Trophoblast cell (in vitro differentiated cells and primary cell): Measurements from ENCODE around the gene DOCK2.

ENCODE experiments used
- DNase-seq, 2 donors: peaks; one replicate each; pipeline ENCODE4 v3.0.0-alpha.2; 2016
- H2AFZ ChIP-seq: 2 replicates; pipeline ENCODE4 v1.6.1; 2013; ENCODE audit warnings: low read length, moderate library complexity, mild to moderate bottlenecking; ENCODE audit not compliant: insufficient read depth, poor library complexity
- H2AK5ac ChIP-seq: 2 replicates; pipeline ENCODE4 v1.6.1; 2013; ENCODE audit warnings: mild to moderate bottlenecking, low read length
- H2BK120ac ChIP-seq: 2 replicates; pipeline ENCODE4 v1.6.1; 2013; ENCODE audit warnings: low read length, mild to moderate bottlenecking, moderate library complexity; ENCODE audit not compliant: insufficient read depth, poor library complexity
- H2BK12ac ChIP-seq: 2 replicates; pipeline ENCODE4 v1.6.1; 2013; ENCODE audit warnings: mild to moderate bottlenecking, low read length, moderate library complexity
- H2BK5ac ChIP-seq: 2 replicates; pipeline ENCODE4 v1.6.1; 2013; ENCODE audit warnings: low read length, low read depth, moderate library complexity, mild to moderate bottlenecking; ENCODE audit not compliant: poor library complexity
- H3K14ac ChIP-seq: 2 replicates; pipeline ENCODE4 v1.6.1; 2013; ENCODE audit warnings: mild to moderate bottlenecking, low read length
- H3K18ac ChIP-seq: 2 replicates; pipeline ENCODE4 v1.6.1; 2013; ENCODE audit warnings: mild to moderate bottlenecking, low read length
- H3K23ac ChIP-seq: 2 replicates; pipeline ENCODE4 v1.6.1; 2013; ENCODE audit warnings: low read length
- H3K27ac ChIP-seq: 2 replicates; pipeline ENCODE4 v1.5.1; 2013; ENCODE audit warnings: low read depth, mild to moderate bottlenecking, inconsistent platforms, low read length, moderate library complexity
- H3K27me3 ChIP-seq: 2 replicates; pipeline ENCODE4 v1.6.1; 2013; ENCODE audit warnings: inconsistent platforms, mild to moderate bottlenecking, low read length, moderate library complexity; ENCODE audit not compliant: insufficient read depth
- H3K36me3 ChIP-seq, 2 experiments: 1 replicate in 1 of 2; 2 replicates in 1 of 2; pipeline ENCODE4 v1.6.1; 2013; ENCODE audit warnings: low read length in 2 of 2, mild to moderate bottlenecking in 2 of 2, moderate library complexity in 1 of 2; ENCODE audit not compliant: insufficient read depth in 2 of 2, control insufficient read depth in 1 of 2
- H3K4ac ChIP-seq: 2 replicates; pipeline ENCODE4 v1.6.1; 2013; ENCODE audit warnings: low read depth, mild to moderate bottlenecking, low read length, moderate library complexity
- H3K4me1 ChIP-seq, 2 experiments: 1 replicate in 1 of 2; 2 replicates in 1 of 2; pipeline ENCODE4 v1.6.1; 2013; ENCODE audit warnings: low read length in 2 of 2, mild to moderate bottlenecking in 2 of 2, moderate library complexity in 1 of 2; ENCODE audit not compliant: insufficient read depth in 2 of 2, control insufficient read depth in 1 of 2
- H3K4me2 ChIP-seq: 2 replicates; pipeline ENCODE4 v1.6.1; 2013; ENCODE audit warnings: inconsistent platforms, mild to moderate bottlenecking, low read length, moderate library complexity
- H3K4me3 ChIP-seq: 2 replicates; pipeline ENCODE4 v1.5.1; 2013; ENCODE audit warnings: mild to moderate bottlenecking, low read depth, low read length, inconsistent platforms
- H3K79me1 ChIP-seq: one replicate; pipeline ENCODE4 v1.6.1; 2013; ENCODE audit warnings: low read length
- H3K79me2 ChIP-seq: 2 replicates; pipeline ENCODE4 v1.6.1; 2013; ENCODE audit warnings: low read length, mild to moderate bottlenecking; ENCODE audit not compliant: control insufficient read depth, insufficient read depth, poor library complexity
- H3K9ac ChIP-seq: 2 replicates; pipeline ENCODE4 v1.6.1; 2013; ENCODE audit warnings: mild to moderate bottlenecking, low read length
- H3K9me3 ChIP-seq: 2 replicates; pipeline ENCODE4 v1.6.1; 2013; ENCODE audit warnings: low read depth, mild to moderate bottlenecking, control low read depth, inconsistent platforms, low read length; ENCODE audit not compliant: insufficient read depth
- H4K12ac ChIP-seq: 2 replicates; pipeline ENCODE4 v1.6.1; 2013; ENCODE audit warnings: low read depth, mild to moderate bottlenecking, low read length, moderate library complexity
- H4K8ac ChIP-seq: 2 replicates; pipeline ENCODE4 v1.6.1; 2013; ENCODE audit warnings: low read depth, mild to moderate bottlenecking, low read length, moderate library complexity
- H4K91ac ChIP-seq: one replicate; pipeline ENCODE4 v1.6.1; 2013; ENCODE audit warnings: low read depth, mild to moderate bottlenecking, low read length, moderate library complexity
- WGBS: extraction: QIAGEN DNeasy Blood & Tissue Kit; methylation state at CpG from one replicate; pipeline ENCODE4 v1.1.7; 2013; ENCODE audit warnings: missing lambda C conversion rate; ENCODE audit not compliant: insufficient read length, insufficient coverage; ENCODE audit errors: extremely low coverage; 5-methylcytosine and 5-hydroxymethylcytosine counted together

The DOCK2 gene

GRCh38 chr5:169838688-169839087 is 201.6 kb downstream of the DOCK2 start:
- H3K27ac ChIP-seq, result no peak overlapping the region
- no peak overlapping the region for H3K18ac ChIP-seq
- H2BK5ac ChIP-seq, result no peak overlapping the region
- no peak overlapping the region for H3K9ac ChIP-seq
- no peak overlapping the region for H3K14ac ChIP-seq
- DNase-seq, result no peak
- H3K36me3 ChIP-seq, result no peaks in the 10 kb centered on the region
- no peak overlapping the region for H3K4me2 ChIP-seq
- no peak overlapping the region for H4K12ac ChIP-seq
- no CpG with 5 or more reads among the region's 3 CpGs for WGBS
- no peak overlapping the region for H3K4ac ChIP-seq
- H3K27me3 ChIP-seq, result no peaks in the 10 kb centered on the region
- no peak overlapping the region for H2BK120ac ChIP-seq
- no peak overlapping the region for H4K91ac ChIP-seq
- H3K4me3 ChIP-seq, result no peak overlapping the region
- H3K79me2 ChIP-seq, result no peaks in the 10 kb centered on the region
- no peak overlapping the region for H2AFZ ChIP-seq
- H2BK12ac ChIP-seq, result no peak overlapping the region
- no peaks in the 10 kb centered on the region for H3K79me1 ChIP-seq
- H2AK5ac ChIP-seq, result no peak overlapping the region
- no peaks in the 10 kb centered on the region for H3K4me1 ChIP-seq
- H3K23ac ChIP-seq, result no peak overlapping the region
- H4K8ac ChIP-seq, result no peak overlapping the region
- no peaks in the 10 kb centered on the region for H3K9me3 ChIP-seq

- Histone ChIP-seq H3K79me1 (no peaks in the 10 kb centered on the region), H2BK12ac (no peak overlapping the region)
Observed at GRCh38 chr5:169840405-169840804, 203.3 kb downstream of the DOCK2 start.

GRCh38 chr5:169842699-169843098 is 205.6 kb downstream of the DOCK2 start:
- Histone ChIP-seq H3K27me3 (no peaks in the 10 kb centered on the region), H3K4ac (no peak overlapping the region), H2AFZ (no peak overlapping the region), H3K4me2 (no peak overlapping the region), H2BK5ac (no peak overlapping the region), H4K12ac (no peak overlapping the region), H3K9ac (no peak overlapping the region), H3K4me1 (no peaks in the 10 kb centered on the region), H3K27ac (no peak overlapping the region), H4K8ac (no peak overlapping the region), H2BK120ac (no peak overlapping the region), H2AK5ac (no peak overlapping the region), H3K23ac (no peak overlapping the region), H3K9me3 (no peaks in the 10 kb centered on the region), H3K36me3 (no peaks in the 10 kb centered on the region), H4K91ac (no peak overlapping the region), H3K14ac (no peak overlapping the region), H3K18ac (no peak overlapping the region), H3K4me3 (no peak overlapping the region), H3K79me1 (no peaks in the 10 kb centered on the region), H3K79me2 (no peaks in the 10 kb centered on the region), H2BK12ac (no peak overlapping the region)
- peak in 1 of 2 donors; percentile 19 for DNase-seq

More at GRCh38 chr5:169840405-169840804, 203.3 kb downstream of the DOCK2 start:
- DNase-seq, result no peak
- Histone ChIP-seq H3K23ac (no peak overlapping the region), H2AFZ (no peak overlapping the region), H2AK5ac (no peak overlapping the region), H3K9me3 (no peaks in the 10 kb centered on the region), H4K91ac (no peak overlapping the region), H3K14ac (no peak overlapping the region), H3K4ac (no peak overlapping the region), H3K36me3 (no peaks in the 10 kb centered on the region), H4K8ac (no peak overlapping the region), H4K12ac (no peak overlapping the region), H3K4me3 (no peak overlapping the region), H3K18ac (no peak overlapping the region), H2BK120ac (no peak overlapping the region), H3K4me2 (no peak overlapping the region), H3K79me2 (no peaks in the 10 kb centered on the region), H3K27ac (no peak overlapping the region), H3K27me3 (no peaks in the 10 kb centered on the region), H3K9ac (no peak overlapping the region), H3K4me1 (no peaks in the 10 kb centered on the region), H2BK5ac (no peak overlapping the region)
- WGBS, result no CpG with 5 or more reads among the region's 3 CpGs

- Histone ChIP-seq H3K79me2 (no peaks in the 10 kb centered on the region), H3K79me1 (no peaks in the 10 kb centered on the region), H2AFZ (no peak overlapping the region), H3K9ac (no peak overlapping the region), H3K36me3 (no peaks in the 10 kb centered on the region), H3K4me3 (no peak overlapping the region), H2BK12ac (no peak overlapping the region), H3K18ac (no peak overlapping the region), H3K4me1 (no peaks in the 10 kb centered on the region), H3K23ac (no peak overlapping the region), H4K91ac (no peak overlapping the region), H2BK120ac (no peak overlapping the region), H3K4me2 (no peak overlapping the region), H3K9me3 (no peaks in the 10 kb centered on the region), H3K27me3 (no peaks in the 10 kb centered on the region), H2BK5ac (no peak overlapping the region), H4K8ac (no peak overlapping the region), H3K27ac (no peak overlapping the region), H3K14ac (no peak overlapping the region), H2AK5ac (no peak overlapping the region), H4K12ac (no peak overlapping the region), H3K4ac (no peak overlapping the region)
- no peak for DNase-seq
- WGBS, result no CpG with 5 or more reads among the region's 1 CpG
Observed at GRCh38 chr5:169847519-169847918, 210.4 kb downstream of the DOCK2 start.
